ENCODE results near the gene UPK1B.
"Not testable (repeated sequence)": the region's sequence is repeated elsewhere in the genome, so short reads cannot be mapped to it uniquely, and the experiment has no call there.

The UPK1B gene

GRCh38 chr3:119173325-119173724 lies at the start of gene UPK1B:
UPK1B (plus strand) TSS chr3:119173598; CDS start chr3:119186742, 13,144 bp downstream.
- DNase-seq (ENCODE audit: low read depth): no peak

GRCh38 chr3:119125342-119125741 lies 48.1 kb upstream of the UPK1B start:
- no peak for DNase-seq (ENCODE audit: low read depth)

- DNase-seq (ENCODE audit: low read depth): no peak
These were observed 47.5 kb upstream of the UPK1B start for GRCh38 chr3:119125742-119126504.

GRCh38 chr3:119130291-119130690 lies 43.1 kb upstream of the UPK1B start:
- not testable (repeated sequence) for DNase-seq (ENCODE audit: low read depth)

- not testable (repeated sequence) for DNase-seq (ENCODE audit: low read depth)
These were observed 41.1 kb upstream of the UPK1B start for GRCh38 chr3:119132291-119132690.

GRCh38 chr3:119139360-119139759 lies 34.0 kb upstream of the UPK1B start:
- not testable (repeated sequence) for DNase-seq (ENCODE audit: low read depth)

- DNase-seq (ENCODE audit: low read depth): no peak
These were observed 32.9 kb upstream of the UPK1B start for GRCh38 chr3:119140466-119140865.

- DNase-seq (ENCODE audit: low read depth): no peak
These were observed 28.3 kb upstream of the UPK1B start for GRCh38 chr3:119145128-119145499.

GRCh38 chr3:119145500-119146167 lies 27.8 kb upstream of the UPK1B start, which contains the start of gene TEX55:
TEX55 (plus strand) TSS chr3:119146165; CDS start chr3:119146190, 25 bp downstream.
- DNase-seq (ENCODE audit: low read depth): no peak

GRCh38 chr3:119146578-119147375 lies 26.6 kb upstream of the UPK1B start:
- DNase-seq (ENCODE audit: low read depth): no peak

GRCh38 chr3:119147494-119147893 lies 25.9 kb upstream of the UPK1B start:
- no peak for DNase-seq (ENCODE audit: low read depth)

- DNase-seq (ENCODE audit: low read depth): no peak
These were observed 24.8 kb upstream of the UPK1B start for GRCh38 chr3:119148493-119149180.

- DNase-seq (ENCODE audit: low read depth): no peak
These were observed 23.9 kb upstream of the UPK1B start for GRCh38 chr3:119149484-119149883.

GRCh38 chr3:119156868-119157267 lies 16.5 kb upstream of the UPK1B start:
- no peak for DNase-seq (ENCODE audit: low read depth)

- DNase-seq (ENCODE audit: low read depth): no peak
These were observed 15.4 kb upstream of the UPK1B start for GRCh38 chr3:119157971-119158370.

GRCh38 chr3:119160361-119160760 lies 13.0 kb upstream of the UPK1B start:
- DNase-seq (ENCODE audit: low read depth): no peak

- no peak for DNase-seq (ENCODE audit: low read depth)
These were observed 12.6 kb upstream of the UPK1B start for GRCh38 chr3:119160815-119161214.

GRCh38 chr3:119161240-119161639 lies 12.2 kb upstream of the UPK1B start:
- no peak for DNase-seq (ENCODE audit: low read depth)

- DNase-seq (ENCODE audit: low read depth): not testable (repeated sequence)
These were observed 8.7 kb upstream of the UPK1B start for GRCh38 chr3:119164745-119165144.

- no peak for DNase-seq (ENCODE audit: low read depth)
These were observed 2.6 kb upstream of the UPK1B start for GRCh38 chr3:119170821-119171220.

GRCh38 chr3:119175872-119176756 lies 2.7 kb downstream of the UPK1B start:
- no peak for DNase-seq (ENCODE audit: low read depth)
